Right lobe of liver (tissue), 6 donors: ENCODE results near the gene SUPT4H1. TPM values are rescaled to one million over a fixed set of nuclear protein-coding genes. Genes with fewer than 3 reads are reported as not detected.

Experiments used
- ATAC-seq, 4 donors: fragments of 200-7000 bp; cut with Tn5 transposase; one replicate each; pipeline ENCODE4 v1.9.1; 2020; ENCODE audit warnings: mild to moderate bottlenecking in 4 of 4, moderate library complexity in 4 of 4
- DNase-seq, 3 donors: peaks; one replicate each; pipeline ENCODE4 v3.0.0-alpha.2; 2020
- H3K27ac ChIP-seq, 3 donors: fragments of 200-600 bp; one replicate each; pipeline ENCODE4 v1.8.0; 2022
- H3K27me3 ChIP-seq, 2 donors: fragments of 200-600 bp; one replicate each; pipeline ENCODE4 v1.8.0; 2022
- H3K36me3 ChIP-seq, 4 donors: fragments of 200-600 bp; sonication (generic) in 1 of 4; one replicate each; pipeline versions ENCODE4 v1.5.1 to v1.8.0; 2017 to 2022; ENCODE audit warnings: control low read depth in 1 of 4
- H3K4me1 ChIP-seq, 4 donors: fragments of 200-600 bp; sonication (generic) in 1 of 4; one replicate each; pipeline versions ENCODE4 v1.5.1 to v1.8.0; 2017 to 2022; ENCODE audit warnings: control low read depth in 1 of 4
- H3K4me3 ChIP-seq, 3 donors: fragments of 200-600 bp; one replicate each; pipeline ENCODE4 v1.8.0; 2022
- H3K9me3 ChIP-seq, 4 donors: fragments of 200-600 bp; sonication (generic) in 1 of 4; one replicate each; pipeline versions ENCODE4 v1.5.1 to v1.8.0; 2017 to 2022; ENCODE audit warnings: control low read depth in 1 of 4
- CTCF ChIP-seq, 4 donors: fragments of 200-600 bp in 3 of 4; fragments of 450-650 bp in 1 of 4; IDR thresholded peaks; one replicate each; pipeline versions ENCODE4 v1.5.1 to v1.8.0; 2016 to 2022; ENCODE audit warnings: antibody characterized with exemption in 4 of 4, mild to moderate bottlenecking in 2 of 4
- POLR2A ChIP-seq: fragments of 450-650 bp; IDR thresholded peaks from one replicate; pipeline ENCODE4 v1.6.1; 2017; ENCODE audit warnings: antibody characterized with exemption, mild to moderate bottlenecking
- WGBS: methylation state at CpG from one replicate; pipeline ENCODE4 v1.1.6; 2018; ENCODE audit warnings: low coverage, low lambda C conversion rate; ENCODE audit not compliant: insufficient coverage; ENCODE audit errors: missing lambda C conversion rate; 5-methylcytosine and 5-hydroxymethylcytosine counted together
- intact Hi-C, 2 donors: fragments of 100-400 bp; cut with DNase I; formaldehyde crosslinking; loops; one replicate each; pipeline versions ENCODE4 v1.11.2 to v1.14.1; 2022
- microRNA counts: library from miRNA; unstranded; fragments of <30 nt; microRNA quantifications from one replicate; lab custom pipeline; 2016
- microRNA-seq, 2 donors: library from miRNA; unstranded; fragments of <30 nt; microRNA quantifications; one replicate each; pipeline ENCODE4, GENCODE V29; 2019 to 2020
- small RNA-seq, 2 experiments: library from RNA; depleted of rRNA; stranded (forward); fragments of <200 nt; gene quantifications; one replicate each; pipeline ENCODE3, GENCODE V24; 2016
- total RNA-seq, 6 experiments: library from RNA; depleted of rRNA in 2 of 6; stranded (reverse); fragments of >200 nt in 2 of 6; fragmentation: NEBNext Ultra II Directional in 3 of 6; extraction: Animal tissue kit (Norgen Biotek cat#: 25700) in 3 of 6; gene quantifications; one replicate each; pipeline versions ENCODE4 v1.1.0 to v1.2.4, GENCODE V29; 2016 to 2023
- donor health status: DM: no; HTN: yes; CAD: no.
- donor health status: DM: no; HTN: no; CAD: no.
- donor health status: DM: no; HTN: no; CAD: no.
- donor health status: DM: no; HTN: yes; CAD: no.
- donor health status: DM: no; HTN: yes; CAD: no.

The SUPT4H1 gene
- total RNA-seq, 6 experiments from 2014 or later, result 24.8 to 50.9 (median 37.0) TPM

GRCh38 chr17:58302171-58302918, 49.7 kb downstream of the SUPT4H1 start:
- WGBS, result no CpG with 5 or more reads among the region's 9 CpGs
- ATAC-seq (no peak), DNase-seq (no peak)
- intact Hi-C loops, result loop anchor here in 1 of 2 donors (5.0 kb wide), 1 partner anchor 145 kb away; no protein-coding TSS in a partner anchor
- Histone ChIP-seq H3K27me3 (no peaks in the 10 kb centered on the region), H3K4me3 (no peak overlapping the region), H3K36me3 (no peaks in the 10 kb centered on the region), H3K4me1 (no peaks in the 10 kb centered on the region), H3K27ac (no peak overlapping the region), H3K9me3 (no peaks in the 10 kb centered on the region)
- TF ChIP-seq CTCF (IDR thresholded peaks at IDR 0.05) (no peak), POLR2A (no peak)

DNA sequence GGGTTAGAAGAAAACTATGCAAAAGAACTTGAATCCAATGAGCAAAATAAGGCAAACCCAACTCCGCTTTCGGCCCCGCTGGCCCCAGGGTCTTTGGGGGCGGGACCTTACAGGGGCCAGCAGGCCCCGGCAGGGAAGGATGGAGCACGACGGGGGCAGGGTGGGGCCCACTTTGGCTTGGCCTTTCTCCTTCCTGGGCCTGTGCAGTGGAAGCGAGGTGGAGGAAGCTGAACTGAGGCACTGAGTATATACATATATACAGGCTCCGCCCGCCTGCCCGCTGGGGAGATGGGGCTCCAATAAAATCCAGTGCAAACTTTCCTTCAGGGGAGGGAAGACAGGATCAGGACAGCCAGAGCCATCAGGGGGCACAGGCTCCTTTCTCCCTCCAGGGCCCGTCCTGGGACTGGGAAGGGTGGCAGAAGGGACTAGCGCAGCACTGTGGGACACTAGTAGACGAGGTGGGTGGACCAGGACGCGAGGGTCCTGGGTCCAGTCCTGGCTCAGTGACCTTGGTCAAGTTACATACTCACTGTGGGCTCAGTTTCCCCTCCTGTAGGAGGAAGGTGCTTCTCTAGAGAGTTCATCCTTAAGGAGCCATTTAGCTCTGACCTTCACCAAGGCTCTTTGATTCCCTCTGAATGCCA, 50.4 kb downstream of the SUPT4H1 start:
- intact Hi-C loops, result loop anchor here in 1 of 2 donors (5.0 kb wide), 1 partner anchor 146 kb away; no protein-coding TSS in a partner anchor
- 93% methylated on average over 3 of the region's 16 CpGs for WGBS
- H3K4me1 ChIP-seq, result no peaks in the 10 kb centered on the region
- no peaks in the 10 kb centered on the region for H3K36me3 ChIP-seq
- DNase-seq, result no peak
- no peak for TF ChIP-seq POLR2A
- no peak for TF ChIP-seq CTCF (IDR thresholded peaks at IDR 0.05)
- no peak overlapping the region for H3K27ac ChIP-seq
- H3K9me3 ChIP-seq, result no peaks in the 10 kb centered on the region
- no peak overlapping the region for H3K4me3 ChIP-seq
- ATAC-seq, result no peak
- no peaks in the 10 kb centered on the region for H3K27me3 ChIP-seq

GRCh38 chr17:58300336-58300735, 51.7 kb downstream of the SUPT4H1 start:
- intact Hi-C loops, result loop anchor here in 1 of 2 donors (5.0 kb wide), 1 partner anchor 147 kb away; no protein-coding TSS in a partner anchor
- no peaks in the 10 kb centered on the region for H3K36me3 ChIP-seq

More at GRCh38 chr17:58300336-58300735, 51.7 kb downstream of the SUPT4H1 start:
- no peak for TF ChIP-seq POLR2A
- no peak for TF ChIP-seq CTCF (IDR thresholded peaks at IDR 0.05)
- 63% methylated on average over 5 of the region's 6 CpGs for WGBS
- no peak overlapping the region for H3K4me3 ChIP-seq
- no peak overlapping the region for H3K27ac ChIP-seq
- ATAC-seq, result no peak
- no peaks in the 10 kb centered on the region for H3K27me3 ChIP-seq
- no peaks in the 10 kb centered on the region for H3K9me3 ChIP-seq
- no peak for DNase-seq
- H3K4me1 ChIP-seq, result no peaks in the 10 kb centered on the region

MicroRNAs within 50 kb of the gene (microRNA counts, 767-probe panel; counts per million panel counts)
- microRNA hsa-miR-142-3p (lab: Ali Mortazavi, UCI) (8,905 counts per million, percentile 44 among the panel's probes with 10 or more counts), microRNA hsa-miR-142-5p (lab: Ali Mortazavi, UCI) (237 counts per million)

Small RNA genes within 50 kb of the gene (microRNA-seq; reads per million reads assigned to microRNA genes)
- gene MIR4736, result 0 reads per million in 2 donors

Small RNA genes within 50 kb of the gene (small RNA-seq; reads per million reads assigned to genes)
- 0 reads per million in 2 experiments for gene MIR4736

Other genes with a start within 250 kb of the SUPT4H1 start
- not detected for gene OR4D1, start 203.8 kb downstream of the SUPT4H1 start, total RNA-seq
- gene OR4D2, start 185.2 kb downstream of the SUPT4H1 start, total RNA-seq, result not detected
- under 1 TPM in 1 of 6 experiments, not detected in 5; 0.07 TPM for gene EPX, start 159.5 kb downstream of the SUPT4H1 start, total RNA-seq
- gene MKS1, start 132.9 kb downstream of the SUPT4H1 start, total RNA-seq, result 1 to 10 TPM; 3.3 to 9.2 (median 7.2) TPM
- gene LPO, start 113.6 kb downstream of the SUPT4H1 start, total RNA-seq, result not detected
- gene MPO, start 71.3 kb downstream of the SUPT4H1 start, total RNA-seq, result 1 to 10 TPM in 2 of 6 experiments, under 1 TPM in 2, not detected in 2; 0.26 to 4.2 (median 1.9) TPM
- 1 to 10 TPM in 5 of 6 experiments, under 1 TPM in 1; 0.87 to 8.3 (median 3.8) TPM for gene TSPOAP1, start 23.4 kb downstream of the SUPT4H1 start, total RNA-seq
- gene RNF43, start 65.3 kb upstream of the SUPT4H1 start, total RNA-seq, result 10 to 100 TPM in 2 of 6 experiments, 1 to 10 TPM in 4; 1.7 to 11.5 (median 6.0) TPM
- under 1 TPM in 5 of 6 experiments, not detected in 1; 0.06 to 0.18 (median 0.10) TPM for gene HSF5, start 136.2 kb upstream of the SUPT4H1 start, total RNA-seq
- 100 to 1,000 TPM in 1 of 6 experiments, 10 to 100 TPM in 5; 46.4 to 101 (median 59.7) TPM for gene MTMR4, start 162.4 kb upstream of the SUPT4H1 start, total RNA-seq